Mammary epithelial cell (primary cell): ENCODE results near the gene PHOSPHO1.

ENCODE experiments used
- CTCF ChIP-seq, 2 donors: IDR thresholded peaks in 1 of 2; conservative IDR thresholded peaks in 1 of 2; 2 replicates each; pipeline ENCODE4 v1.5.1; 2011 to 2012; ENCODE audit warnings: inconsistent platforms in 2 of 2, low read length in 2 of 2, mild to moderate bottlenecking in 2 of 2, control low read depth in 1 of 2, low read depth in 1 of 2; ENCODE audit not compliant: insufficient read depth in 1 of 2; ENCODE audit errors: extremely low read depth in 1 of 2
- EZH2 ChIP-seq: IDR thresholded peaks from 2 replicates; pipeline ENCODE4 v1.6.1; 2012; ENCODE audit warnings: low read length, inconsistent platforms, borderline replicate concordance

GRCh38 chr17:49191409-49191916 lies 39.1 kb downstream of the PHOSPHO1 start:
- TF ChIP-seq CTCF (conservative IDR thresholded peaks at IDR 0.05 in 1 of 2, IDR thresholded peaks at IDR 0.05 in 1 of 2; ENCODE audit: extremely low read depth in 1 of 2, insufficient read depth in 1 of 2, low read depth in 1 of 2, low read length in 2 of 2) (no peak), EZH2 (no peak)
